ENCODE measurements around the gene RIN1.
A peak's percentile ranks its signal among the peaks of the same experiment; 100 is the strongest.
"Not testable (repeated sequence)": the region's sequence is repeated elsewhere in the genome, so short reads cannot be mapped to it uniquely, and the experiment has no call there.

Gene RIN1, protein sequence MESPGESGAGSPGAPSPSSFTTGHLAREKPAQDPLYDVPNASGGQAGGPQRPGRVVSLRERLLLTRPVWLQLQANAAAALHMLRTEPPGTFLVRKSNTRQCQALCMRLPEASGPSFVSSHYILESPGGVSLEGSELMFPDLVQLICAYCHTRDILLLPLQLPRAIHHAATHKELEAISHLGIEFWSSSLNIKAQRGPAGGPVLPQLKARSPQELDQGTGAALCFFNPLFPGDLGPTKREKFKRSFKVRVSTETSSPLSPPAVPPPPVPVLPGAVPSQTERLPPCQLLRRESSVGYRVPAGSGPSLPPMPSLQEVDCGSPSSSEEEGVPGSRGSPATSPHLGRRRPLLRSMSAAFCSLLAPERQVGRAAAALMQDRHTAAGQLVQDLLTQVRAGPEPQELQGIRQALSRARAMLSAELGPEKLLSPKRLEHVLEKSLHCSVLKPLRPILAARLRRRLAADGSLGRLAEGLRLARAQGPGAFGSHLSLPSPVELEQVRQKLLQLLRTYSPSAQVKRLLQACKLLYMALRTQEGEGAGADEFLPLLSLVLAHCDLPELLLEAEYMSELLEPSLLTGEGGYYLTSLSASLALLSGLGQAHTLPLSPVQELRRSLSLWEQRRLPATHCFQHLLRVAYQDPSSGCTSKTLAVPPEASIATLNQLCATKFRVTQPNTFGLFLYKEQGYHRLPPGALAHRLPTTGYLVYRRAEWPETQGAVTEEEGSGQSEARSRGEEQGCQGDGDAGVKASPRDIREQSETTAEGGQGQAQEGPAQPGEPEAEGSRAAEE

DNA sequence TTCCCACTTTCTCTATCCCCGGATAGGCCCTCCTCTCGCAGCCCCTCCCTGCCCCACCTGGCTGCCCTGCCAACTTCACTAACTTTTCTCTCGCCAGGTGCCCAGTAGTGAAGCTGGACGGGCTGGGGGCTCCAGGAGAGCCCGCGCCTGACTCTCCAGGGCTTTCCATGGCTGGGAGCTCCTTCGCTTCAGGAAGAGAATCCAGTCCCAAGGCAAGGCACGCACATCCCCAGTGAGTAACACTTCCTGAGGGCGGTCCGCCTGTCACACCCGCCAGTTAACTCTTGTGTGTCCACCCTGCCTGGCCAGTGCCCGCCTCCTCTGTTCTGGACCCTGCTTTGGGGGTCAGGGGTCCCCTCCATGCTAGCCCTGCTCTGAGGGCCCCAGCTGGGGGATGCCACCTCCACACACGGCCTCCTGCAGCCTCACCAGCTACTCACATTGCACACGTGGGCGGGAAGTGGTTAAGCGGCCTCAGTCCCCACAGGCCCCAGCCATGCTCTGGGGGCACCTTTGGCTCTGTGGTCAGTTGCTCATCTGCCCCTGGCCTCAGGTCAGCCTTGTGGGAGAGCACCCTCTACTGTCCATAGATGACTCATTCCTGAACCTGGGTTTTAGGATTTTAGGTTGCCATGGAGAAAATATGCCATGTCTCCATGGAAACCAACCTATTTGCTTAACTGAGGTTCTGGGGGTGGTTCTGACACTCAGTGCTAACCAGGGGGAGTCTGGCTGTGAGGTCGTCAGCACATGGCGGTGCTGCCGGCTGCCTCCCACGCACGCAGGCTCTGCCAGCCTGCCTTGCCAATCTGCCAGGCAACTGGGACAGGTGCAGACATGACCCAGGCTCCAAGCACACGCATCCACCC lies at the start of gene RIN1:
Gene RIN1 (minus strand): TSS at position 201 of the 869 bp plus-strand sequence. CDS start 32 bp downstream, at position 169.
- peak; percentile 51 to 66 (median 60) for DNase-seq (ENCODE audit: low read depth in 2 of 3, low spot score in 2 of 3)

DNA sequence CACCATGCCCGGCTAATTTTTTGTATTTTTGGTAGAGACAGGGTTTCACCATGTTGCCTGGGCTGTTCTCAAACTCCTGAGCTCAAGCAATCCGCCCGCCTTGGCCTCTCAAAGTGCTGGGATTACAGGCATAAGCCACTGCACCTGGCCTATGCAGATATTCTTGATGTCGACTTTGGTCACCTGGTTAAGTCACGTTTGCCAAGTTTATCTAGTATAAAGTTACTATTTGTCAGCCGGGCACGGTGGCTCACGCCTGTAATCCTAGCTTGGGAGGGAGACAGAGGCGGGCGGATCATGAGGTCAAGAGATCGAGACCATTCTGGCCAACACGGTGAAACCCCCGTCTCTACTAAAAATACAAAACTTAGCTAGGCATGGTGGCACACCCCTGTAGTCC lies 48.1 kb upstream of the RIN1 start:
- not testable (repeated sequence) for DNase-seq (ENCODE audit: low read depth in 2 of 3, low spot score in 2 of 3)

DNA sequence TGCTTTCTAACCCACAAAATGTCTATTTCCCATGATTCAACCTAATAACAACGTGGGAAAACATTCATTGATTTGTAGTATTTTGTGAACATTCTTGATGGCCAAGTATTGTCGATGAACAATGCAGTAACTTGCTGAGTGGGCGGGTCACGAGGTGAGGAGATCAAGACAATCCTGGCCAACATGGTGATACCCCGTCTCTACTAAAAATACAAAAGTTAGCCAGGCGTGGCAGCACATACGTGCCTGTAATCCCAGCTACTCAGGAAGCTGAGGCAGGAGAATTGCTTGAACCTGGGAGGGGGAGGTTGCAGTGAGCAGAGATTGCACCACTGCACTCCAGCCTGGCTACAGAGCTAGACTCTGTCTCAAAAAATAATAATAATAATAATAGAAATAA lies 44.0 kb upstream of the RIN1 start:
- not testable (repeated sequence) for DNase-seq (ENCODE audit: low read depth in 2 of 3, low spot score in 2 of 3)

DNA sequence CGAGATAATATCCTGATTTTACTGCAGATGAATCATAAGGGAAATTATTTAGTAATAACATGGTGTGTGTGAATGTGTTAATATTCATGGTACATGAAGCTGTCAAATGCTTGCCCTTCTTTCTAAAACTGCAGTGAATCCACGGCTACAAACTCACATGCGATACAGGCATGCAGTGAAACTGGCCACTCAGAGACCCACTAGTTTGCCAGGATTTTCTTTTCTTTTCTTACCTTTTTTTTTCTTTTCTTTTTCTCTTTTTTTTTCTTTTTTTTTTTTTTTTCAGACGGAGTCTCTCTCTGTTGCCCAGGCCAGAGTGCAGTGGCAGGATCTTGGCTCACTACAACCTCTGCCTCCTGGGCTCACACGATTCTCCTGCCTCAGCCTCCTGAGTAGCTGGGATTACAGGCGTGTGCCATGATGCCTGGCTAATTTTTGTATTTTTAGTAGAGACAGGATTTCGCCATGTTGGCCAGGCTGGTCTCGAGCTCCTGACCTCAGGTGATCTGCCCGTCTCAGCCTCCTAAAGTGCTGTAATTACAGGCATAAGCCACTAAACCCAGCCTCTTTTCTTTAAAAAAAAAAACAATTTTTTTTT lies 37.6 kb upstream of the RIN1 start:
- not testable (repeated sequence) for DNase-seq (ENCODE audit: low read depth in 2 of 3, low spot score in 2 of 3)

DNA sequence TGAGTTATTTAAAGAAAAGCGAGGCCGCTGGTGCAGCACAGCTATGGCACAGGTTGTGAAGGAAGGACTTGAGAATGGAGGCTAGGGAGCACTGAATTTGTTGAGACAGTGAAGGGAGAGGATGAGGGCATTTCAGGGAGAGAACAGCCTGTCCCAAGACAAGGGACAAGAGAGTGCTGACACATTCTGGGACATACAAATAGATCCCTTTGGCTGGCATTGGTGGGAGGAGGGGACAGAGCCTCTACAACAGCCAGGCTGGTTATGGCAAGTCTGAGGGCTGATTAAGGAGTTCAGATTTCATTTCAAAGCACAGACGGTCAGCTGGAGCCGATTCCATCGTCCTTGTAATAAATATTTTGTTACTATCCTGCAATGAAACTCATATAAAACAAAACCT lies 37.0 kb upstream of the RIN1 start:
- no peak for DNase-seq (ENCODE audit: low read depth in 2 of 3, low spot score in 2 of 3)

GRCh38 chr11:66371627-66372415 lies 35.6 kb upstream of the RIN1 start, which contains the start of gene SLC29A2:
Gene SLC29A2 (minus strand): TSS chr11:66371760. CDS start chr11:66371591, 169 bp downstream.
- DNase-seq (ENCODE audit: low read depth in 2 of 3, low spot score in 2 of 3), result peak; percentile 39 to 65 (median 58)

DNA sequence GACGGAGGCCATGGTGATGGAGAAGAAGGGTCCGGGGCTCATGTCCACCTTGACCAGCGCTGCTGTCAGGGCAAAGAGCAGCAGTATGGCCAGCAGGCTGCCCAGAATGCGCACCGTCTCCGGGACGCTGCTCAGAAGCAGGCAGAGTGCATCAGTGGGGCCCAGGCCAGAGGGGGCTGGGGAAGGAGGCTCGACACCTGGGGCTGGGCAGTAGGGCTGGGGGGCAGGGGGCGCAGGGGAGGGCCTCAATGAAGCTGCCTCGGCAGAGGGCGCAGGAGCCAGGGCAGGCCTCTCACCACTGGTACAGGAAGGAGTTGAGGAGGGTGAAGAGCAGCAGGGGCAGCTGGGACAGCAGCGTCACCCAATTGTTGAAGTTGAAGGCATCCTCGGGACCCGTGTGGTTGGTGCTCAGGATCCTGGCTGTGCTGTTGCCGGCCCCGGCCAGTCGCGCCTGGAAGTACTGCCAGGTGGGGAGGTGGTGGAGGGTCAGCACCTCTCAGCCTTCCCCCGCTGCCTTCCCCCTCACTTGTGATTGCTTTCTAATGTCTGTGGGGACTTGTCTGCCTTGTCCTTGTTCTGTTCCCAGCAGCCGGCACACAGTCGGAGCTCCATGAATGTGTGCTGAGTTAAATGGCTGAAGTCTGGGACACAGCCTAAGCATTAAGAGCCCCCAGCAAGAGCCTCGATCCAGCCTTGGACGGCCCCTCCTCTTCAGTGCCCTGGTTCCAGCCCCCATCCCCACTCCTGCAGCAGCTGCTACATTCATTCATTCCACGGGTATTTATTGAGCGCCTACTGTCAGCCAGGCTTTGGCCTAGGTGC lies 33.0 kb upstream of the RIN1 start:
- no peak for DNase-seq (ENCODE audit: low read depth in 2 of 3, low spot score in 2 of 3)

DNA sequence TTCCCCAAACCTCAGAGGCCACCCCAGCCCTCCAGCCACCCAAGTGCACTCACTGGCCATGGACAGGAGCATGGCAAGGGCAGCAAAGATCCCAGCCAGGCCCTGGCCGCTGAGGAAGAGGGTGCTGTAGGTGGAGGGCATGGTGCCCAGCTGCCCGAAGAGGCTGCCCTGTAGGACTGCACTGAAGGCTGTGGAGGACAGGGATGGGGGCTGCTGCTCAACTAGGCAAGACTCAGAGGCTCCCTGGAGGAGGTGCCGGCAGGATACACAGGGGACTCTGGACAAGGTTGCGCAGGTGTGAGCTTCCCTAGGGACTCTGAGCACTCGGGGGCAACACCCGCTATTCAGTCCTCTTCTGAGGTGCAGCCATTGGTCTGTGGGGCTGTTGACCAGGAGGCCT lies 32.2 kb upstream of the RIN1 start:
- DNase-seq (ENCODE audit: low read depth in 2 of 3, low spot score in 2 of 3), result no peak

DNA sequence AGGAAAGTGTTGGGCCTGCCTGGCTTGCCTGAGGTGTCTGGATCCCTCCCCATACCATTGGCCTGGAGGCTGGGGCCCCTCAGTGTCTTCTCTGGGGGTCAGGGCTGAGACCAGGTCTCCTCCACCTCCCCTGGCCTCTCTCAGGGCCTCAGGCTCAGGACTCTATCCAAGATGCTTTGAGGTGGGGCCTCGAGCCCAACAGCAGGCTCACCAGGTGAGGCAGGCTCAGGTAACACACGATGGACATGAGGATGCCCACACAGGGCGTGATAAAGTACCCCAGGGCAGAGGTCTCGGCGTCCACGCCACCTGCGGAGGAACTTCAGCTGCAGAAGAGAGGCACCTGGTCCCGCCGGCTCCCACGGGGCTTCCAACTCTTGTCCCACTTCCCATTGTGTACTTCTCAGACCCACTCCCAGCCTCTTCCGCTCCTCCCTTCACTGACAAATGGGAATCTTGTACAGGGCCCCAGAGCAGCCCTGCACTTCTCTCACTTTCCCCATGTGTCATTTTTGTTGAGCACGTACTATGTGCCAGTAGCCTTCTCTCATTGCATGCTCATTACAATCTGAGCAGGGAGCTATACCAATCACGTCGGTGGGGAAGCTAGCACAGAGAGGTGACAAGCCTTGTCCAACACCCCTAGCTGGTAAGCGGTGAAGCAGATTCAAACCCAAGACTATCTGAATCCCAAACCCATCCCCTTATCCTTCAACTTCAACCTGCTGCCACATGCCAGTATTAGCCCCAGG lies 31.5 kb upstream of the RIN1 start:
- DNase-seq (ENCODE audit: low read depth in 2 of 3, low spot score in 2 of 3), result no peak

GRCh38 chr11:66366844-66367477 lies 30.7 kb upstream of the RIN1 start:
- no peak for DNase-seq (ENCODE audit: low read depth in 2 of 3, low spot score in 2 of 3)

GRCh38 chr11:66365711-66366619 lies 29.7 kb upstream of the RIN1 start:
- DNase-seq (ENCODE audit: low read depth in 2 of 3, low spot score in 2 of 3), result no peak

GRCh38 chr11:66365166-66365565 lies 28.9 kb upstream of the RIN1 start:
- DNase-seq (ENCODE audit: low read depth in 2 of 3, low spot score in 2 of 3), result no peak

DNA sequence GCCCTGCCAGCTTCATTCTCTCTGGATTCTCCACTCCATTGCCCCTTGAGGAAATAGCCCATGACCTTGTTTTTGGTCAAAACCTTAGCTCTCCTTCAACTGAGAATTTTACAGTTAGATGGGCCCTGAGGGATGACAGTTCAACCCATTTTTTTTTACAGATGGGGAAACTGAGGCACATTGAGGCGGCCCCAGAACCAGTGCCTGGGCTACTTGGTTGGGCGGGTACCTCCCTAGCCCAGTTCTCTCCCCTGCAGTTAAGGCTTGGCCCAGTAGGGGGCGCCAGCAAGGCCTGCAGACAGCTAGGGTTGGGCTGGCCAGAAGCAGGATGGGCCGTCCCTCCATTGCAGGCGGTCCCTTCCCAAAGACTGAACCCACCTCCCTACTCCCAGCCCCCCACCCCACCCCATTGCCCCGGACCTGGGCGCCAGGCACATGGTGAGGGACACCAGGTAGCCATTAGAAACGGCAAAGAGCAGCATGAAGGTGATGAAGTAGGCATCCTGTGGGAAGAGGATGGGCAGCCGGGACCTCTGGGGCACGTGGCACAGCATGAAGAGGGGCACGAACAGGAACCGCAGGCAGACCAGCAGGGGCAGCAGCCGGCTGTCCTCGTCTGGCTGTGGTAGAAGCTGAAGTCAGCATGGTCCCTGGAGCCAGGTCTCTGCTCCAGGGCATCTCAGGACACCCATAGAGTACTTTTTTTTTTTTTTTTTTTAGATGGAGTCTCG lies 27.7 kb upstream of the RIN1 start:
- peak; percentile 56 to 89 (median 84) for DNase-seq (ENCODE audit: low read depth in 2 of 3, low spot score in 2 of 3)

- no peak for DNase-seq (ENCODE audit: low read depth in 2 of 3, low spot score in 2 of 3)
Observed at GRCh38 chr11:66363187-66363601, 27.0 kb upstream of the RIN1 start.

DNA sequence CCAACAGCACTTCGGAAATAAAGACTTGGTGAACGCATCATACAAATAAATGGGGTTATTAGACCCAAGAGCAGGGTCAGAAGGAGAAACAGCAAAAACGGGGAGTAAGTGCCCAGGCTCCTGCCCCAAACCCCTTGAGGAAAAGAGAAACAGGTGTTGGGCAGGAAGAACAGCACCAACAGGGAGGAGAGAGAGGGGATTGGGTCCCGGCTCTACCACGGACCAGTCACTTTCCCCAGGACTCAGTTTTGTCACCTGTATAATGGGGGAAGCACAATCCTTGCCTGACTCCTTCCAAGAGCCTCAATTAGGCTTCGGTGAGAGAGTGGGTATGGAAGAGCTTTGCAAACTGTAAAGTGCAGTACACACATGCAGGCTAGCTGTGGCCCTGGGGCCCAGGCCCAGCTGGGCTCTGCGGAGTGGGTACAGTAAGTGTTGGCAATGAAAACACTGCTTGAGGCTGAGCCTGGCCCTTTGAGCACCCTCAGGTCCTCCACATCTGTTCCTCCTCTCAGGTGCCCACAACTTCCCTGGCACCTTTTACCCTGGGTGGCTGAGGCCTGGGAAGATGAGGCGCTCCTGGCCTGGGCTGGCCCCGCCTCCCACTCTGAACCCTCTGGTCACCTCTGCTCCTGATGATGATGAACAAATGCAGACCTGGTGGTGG lies 26.4 kb upstream of the RIN1 start:
- DNase-seq (ENCODE audit: low read depth in 2 of 3, low spot score in 2 of 3), result no peak

- no peak for DNase-seq (ENCODE audit: low read depth in 2 of 3, low spot score in 2 of 3)
Observed at GRCh38 chr11:66361502-66361941, 25.3 kb upstream of the RIN1 start.

All from activated CD8-positive, alpha-beta memory T cell treated with anti-CD3 and anti-CD28 coated beads for 48 hours (primary cell).